ENCODE results near the gene SMIM45.

Gene SMIM45

DNA sequence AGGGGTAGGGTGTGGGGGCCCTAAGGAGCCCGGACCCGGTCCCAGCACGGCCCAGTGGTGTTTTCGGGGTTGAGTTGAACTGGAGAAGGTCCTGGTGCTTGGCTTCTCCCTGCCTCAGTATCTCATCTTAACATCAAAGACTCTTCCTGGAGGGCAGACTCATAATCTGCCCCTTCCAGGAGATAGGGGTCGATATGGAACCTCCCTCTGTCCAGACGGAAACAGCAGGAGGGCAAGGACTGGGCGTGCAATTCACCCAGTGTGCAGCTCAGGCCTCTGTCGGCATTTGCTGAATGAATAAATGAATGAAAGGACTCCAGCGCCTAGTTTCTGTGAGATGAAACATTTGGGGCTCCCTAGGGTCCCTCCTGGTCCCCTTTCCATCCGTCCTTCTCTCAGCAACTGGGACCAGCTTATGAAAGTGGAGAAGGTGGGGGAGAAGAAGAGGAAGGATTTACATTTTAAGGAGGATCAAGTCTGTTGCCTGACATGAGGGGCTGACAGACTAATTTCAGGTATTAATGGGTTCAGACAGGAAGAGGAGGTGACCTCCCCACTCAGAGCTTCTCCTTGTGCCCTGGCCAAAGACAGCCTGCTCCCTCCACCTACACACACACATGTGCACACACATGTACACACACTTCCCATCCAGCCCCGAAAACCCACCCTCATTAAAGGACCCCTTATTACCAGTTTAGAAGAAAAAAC is 36.0 kb upstream of the SMIM45 start:
- DNase-seq = no peak

DNA sequence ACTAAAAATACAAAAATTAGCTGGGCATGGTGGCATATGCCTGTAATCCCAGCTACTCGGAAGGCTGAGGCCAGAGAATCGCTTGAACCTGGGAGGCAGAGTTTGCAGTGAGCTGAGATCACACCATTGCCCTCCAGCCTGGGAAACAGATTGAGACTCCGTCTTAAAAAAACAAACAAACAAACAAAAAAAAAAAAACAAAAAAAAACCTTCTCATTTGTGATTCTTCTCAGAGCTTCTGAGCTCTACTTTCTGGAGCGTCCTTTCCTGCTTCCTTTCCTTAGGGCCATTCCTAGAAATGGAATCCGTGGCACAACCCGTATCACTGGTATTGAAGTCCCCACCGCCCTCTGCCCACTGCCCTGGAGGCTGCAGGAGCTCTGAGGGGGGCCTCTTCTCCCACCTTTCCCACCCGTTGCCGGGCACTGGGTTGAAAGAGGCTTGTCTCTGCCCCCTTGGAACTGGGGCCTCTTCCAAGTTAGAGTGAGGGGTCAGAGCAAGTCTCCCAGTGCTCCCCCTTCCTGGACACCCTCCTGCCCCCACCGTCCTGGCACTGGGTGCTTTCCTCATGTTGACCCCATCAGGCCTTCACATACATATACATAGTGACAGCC is 35.1 kb upstream of the SMIM45 start:
- no peak for DNase-seq

DNA sequence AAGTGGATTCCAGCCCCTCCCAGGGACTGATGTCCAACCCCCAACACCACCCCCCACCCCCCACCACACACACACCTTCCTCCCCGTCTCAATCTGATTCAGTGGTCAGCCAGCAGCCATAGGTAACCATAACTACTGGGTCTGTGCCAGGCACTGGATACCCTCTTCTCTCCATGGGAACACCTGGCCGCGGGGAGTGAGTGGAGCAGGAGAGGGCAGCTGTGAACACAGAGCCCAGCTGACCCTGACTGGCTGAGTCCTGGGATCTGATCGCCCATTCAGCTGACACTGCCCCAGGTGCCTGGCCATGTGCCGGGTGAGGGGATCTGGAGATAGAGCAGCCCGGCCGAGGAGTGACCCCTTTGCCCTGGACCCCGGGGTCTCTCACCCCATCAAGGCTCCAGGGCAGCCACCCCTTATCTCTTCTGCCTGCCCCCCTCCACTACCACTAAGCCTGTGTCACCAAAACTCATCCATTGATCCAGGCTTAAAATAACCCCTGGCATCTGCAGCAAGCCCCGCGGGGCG is 34.5 kb upstream of the SMIM45 start:
- no peak for DNase-seq

DNA sequence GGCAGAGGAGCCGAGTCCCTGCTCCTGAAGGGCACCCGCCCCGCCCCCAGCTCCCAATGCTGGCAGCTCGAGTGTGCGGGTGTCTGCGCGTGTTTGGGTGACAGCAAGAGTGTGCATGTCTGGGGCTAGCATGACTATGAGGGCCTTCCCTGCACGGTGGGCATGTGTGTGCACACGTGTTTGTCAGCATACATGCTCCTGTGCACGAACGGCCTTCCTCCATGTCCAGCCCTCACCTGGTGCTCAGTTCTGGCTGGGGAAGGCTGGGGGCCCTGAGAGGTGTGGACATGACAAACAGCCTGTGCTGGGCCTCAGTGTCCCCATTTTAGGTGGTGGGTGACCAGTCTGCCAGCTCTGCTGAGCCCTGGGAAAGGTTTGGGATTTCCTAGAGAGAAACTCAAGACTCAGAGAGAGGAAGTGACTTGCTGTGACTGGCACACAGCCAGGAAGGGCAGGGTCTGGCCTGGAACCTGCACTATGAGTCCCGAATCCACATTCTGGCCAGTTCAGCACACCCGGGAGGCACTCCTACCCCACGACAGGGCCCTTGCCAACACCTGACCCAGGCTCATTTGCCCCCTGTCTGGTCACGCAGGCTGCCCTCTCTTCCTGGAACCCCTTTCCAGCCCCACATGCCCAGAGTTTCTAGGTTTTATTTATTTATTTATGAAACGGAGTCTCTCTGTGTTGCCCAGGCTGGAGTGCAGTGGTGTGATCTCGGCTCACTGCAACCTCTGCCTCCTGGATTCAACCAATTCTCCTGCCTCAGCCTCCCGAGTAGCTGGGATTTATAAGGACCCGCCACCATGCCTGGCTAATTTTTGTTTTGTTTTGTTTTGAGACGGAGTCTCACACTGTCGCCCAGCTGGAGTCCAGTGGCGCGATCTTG is 33.8 kb upstream of the SMIM45 start:
- no peak for DNase-seq

DNA sequence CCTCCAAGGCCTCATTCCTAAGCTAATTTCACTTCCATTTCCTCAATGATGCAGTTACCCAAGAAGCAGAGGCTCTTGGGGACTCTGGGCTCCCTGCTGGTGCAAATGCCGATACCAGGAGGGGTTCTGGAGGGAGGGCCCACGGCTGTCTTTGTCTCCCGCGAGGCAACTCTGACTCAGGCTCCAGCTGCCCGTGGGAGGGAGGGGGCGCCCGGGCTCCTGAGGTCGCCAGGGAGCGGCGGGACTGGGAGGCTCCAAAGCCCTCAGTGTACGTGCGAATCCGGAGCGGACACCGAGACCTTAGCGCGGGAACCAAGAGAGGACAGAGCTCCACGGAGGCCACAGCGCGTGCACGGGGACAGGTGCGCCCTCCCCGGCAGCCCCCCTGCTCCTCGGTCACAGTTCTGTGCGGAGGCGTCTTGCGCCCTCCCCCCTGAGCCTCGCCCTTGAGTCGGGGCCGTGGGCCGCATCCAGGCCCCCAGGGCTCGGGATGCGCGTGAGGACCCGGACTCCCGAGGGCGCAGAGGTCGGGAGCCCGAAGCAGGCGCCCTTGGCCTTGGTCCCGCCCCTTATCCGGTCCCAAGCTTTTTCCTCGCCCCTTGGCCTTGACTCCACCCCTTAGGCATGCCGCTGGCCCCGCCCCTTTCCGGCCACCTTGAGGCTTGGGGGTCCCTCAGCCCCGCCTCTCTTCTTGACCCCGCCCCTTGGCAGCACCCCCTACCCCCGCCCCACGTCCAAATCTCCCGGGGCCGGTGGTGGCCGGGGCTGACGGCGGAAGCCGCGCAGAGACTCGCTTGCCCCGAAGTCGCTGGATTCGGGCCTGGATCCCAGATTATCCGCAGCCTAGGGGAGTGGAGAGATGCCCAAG is 32.4 kb upstream of the SMIM45 start:
- no peak for DNase-seq

DNA sequence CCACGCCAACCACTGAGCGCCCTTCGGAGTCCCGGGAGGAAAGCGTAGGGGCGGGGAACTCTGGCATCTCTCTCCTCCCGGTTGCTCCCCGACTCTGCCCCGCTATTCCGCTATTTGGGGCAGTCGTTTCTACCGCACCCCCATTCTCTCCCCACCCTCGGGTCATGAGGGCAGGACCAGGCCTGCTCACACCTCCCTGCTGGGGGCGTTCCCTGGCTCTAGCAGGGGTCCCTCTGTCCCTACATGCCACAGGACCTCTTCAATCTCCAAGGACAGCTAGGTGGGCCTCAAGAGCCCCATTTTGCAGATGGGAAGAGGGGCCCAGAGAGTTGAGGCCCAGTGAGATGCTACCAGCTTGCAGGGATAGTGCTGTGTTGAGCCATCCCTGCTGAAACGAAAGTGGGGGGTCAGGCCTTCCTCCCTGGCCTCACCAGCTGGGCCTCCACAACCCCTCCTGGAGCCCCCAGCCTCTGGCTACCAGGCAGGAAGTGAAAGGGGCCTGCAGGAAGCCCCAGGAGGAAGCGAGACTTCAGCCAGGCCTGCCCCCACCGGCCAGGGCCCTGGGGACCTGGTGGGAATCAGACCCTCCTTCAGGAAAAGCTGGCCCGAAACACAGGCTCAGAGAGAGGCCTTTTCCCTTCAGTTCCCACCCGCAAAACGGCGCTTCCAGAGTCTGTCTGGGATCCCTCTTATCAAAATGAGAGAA is 31.5 kb upstream of the SMIM45 start:
- no peak for DNase-seq

DNA sequence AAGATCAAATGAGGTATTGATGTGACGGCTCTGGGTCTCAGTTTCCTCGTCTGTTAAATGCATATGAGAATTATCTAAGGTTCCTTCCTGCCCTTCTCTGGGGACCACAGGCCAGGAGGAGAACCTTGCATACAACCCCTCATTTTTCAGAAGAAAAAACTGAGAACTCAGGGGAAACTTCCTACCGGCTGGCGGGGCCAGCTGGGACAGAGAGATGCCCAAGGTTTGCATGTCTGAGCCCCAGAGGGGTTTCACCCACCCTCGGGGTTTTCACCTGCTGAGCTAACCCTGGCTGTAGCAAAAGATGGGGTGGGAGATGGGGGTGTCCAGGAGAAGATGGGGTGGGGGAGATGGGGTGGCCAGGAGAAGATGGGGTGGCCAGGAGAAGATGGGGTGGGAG is 29.6 kb upstream of the SMIM45 start:
- DNase-seq = no peak

DNA sequence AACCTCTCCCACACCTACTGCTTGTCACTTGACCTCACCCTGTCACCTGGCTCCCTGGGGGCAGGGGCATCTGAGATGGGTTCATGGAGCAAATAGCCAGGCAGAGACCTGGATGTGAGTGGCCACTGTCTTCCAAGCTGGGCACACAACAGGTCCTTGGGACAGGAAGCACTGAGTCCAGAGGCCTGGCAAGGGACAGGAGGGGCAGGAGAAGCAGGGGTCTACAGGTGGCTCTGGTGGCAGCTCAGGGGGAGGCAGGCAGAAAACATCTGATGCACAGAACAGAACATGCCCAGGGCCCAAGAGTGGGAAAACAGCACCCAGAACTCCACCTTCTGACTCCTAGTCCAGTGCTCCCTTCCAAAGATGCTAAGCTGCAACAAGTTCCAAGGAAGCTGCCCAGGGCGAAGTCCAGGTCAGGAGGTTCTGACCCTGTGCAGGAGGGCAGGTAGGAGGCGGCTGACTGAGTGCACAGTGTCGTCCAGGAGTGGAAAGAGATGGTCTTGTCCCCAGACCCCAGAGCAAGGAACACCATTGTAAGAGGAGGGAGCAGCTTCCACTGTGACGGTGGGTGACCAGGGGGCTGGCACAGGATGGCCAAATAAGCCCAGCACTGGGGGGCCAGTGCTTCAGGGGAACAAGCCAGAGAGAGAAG is 28.9 kb upstream of the SMIM45 start:
- DNase-seq = no peak

DNA sequence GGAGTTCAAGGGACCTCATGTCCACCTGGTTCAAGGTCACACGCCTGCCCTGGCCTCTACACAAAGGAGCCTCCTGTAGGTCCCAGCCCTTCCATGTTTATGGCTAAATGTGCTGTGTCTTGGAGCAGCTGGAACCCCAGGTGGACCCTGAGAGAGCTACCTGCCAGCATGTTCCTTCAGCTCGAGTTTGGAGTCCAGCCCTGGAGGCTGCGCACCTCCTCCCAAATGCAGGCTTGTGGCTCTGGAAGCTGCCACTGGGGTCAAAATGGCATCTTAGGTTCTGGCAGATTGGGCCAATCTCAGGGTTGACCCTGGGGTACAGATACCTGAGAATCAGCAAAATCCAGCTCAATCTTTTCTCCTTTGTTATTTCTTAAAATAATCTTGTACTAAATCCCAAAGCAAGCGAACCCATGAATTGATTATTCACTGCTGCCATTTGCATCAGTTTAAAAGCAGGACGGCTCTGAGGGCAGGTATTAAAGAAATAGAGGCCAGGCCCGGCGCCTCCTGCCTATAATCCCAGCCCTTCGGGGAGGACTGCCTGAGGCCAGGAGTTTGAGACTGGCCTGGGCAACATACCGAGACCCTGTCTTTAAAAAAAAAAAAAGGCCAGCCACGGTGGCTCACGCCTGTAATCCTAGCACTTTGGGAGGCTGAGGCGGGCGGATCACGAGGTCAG is 28.2 kb upstream of the SMIM45 start:
- no peak for DNase-seq

DNA sequence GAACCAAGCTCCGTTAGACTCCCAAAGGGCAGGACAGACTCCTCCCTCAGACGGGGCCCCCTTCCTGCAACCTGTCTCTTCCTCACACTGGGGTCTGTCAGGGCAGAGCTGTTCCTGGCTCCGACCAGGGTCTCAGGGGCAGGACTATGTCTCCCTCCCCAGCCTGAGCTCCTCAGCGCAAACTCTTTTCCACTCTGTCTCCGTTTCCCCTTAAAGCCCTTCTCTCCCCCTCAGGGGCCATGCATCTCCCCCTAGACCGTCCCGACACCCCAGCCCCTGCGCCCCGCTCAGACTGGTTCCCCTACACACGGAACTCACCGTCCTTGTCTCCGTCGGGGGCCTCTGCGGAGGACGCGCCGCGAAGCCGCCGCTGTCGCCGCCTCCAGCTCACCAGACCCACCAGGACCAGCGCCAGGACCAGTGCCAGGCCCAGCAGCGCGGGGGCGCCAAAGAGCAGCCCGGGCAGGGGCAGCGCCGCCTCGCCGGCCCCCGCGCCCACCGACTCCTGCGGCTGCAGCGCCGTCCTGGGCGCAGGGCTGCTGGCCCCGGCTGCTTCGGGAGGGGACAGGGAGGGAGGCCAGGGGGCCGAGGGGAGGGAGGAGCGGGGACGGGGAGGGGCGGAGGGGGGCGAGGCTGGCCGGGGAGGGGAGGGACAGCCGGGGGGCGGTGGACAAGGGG is 26.0 kb upstream of the SMIM45 start:
- DNase-seq = no peak

DNA sequence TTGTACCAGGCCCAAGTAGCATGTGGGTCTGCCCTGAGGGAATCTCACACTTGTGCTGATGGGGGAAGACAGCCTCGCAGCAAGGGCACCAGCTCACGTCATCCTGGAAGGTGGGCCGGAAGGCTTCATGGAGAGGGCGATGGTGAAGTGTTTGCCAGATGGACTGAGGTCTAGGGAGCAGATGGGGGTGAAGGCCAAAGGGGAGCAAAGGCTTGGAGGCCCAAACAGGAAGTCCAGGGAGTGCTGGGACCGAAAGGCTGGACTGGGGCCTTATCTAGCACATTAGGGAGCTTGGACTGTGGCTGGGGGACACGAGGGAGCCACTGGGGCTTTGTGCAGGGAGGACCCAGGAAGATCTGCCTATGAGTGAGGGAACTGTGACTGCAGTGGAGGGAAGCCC is 24.1 kb upstream of the SMIM45 start:
- DNase-seq = peak; percentile 31

DNA sequence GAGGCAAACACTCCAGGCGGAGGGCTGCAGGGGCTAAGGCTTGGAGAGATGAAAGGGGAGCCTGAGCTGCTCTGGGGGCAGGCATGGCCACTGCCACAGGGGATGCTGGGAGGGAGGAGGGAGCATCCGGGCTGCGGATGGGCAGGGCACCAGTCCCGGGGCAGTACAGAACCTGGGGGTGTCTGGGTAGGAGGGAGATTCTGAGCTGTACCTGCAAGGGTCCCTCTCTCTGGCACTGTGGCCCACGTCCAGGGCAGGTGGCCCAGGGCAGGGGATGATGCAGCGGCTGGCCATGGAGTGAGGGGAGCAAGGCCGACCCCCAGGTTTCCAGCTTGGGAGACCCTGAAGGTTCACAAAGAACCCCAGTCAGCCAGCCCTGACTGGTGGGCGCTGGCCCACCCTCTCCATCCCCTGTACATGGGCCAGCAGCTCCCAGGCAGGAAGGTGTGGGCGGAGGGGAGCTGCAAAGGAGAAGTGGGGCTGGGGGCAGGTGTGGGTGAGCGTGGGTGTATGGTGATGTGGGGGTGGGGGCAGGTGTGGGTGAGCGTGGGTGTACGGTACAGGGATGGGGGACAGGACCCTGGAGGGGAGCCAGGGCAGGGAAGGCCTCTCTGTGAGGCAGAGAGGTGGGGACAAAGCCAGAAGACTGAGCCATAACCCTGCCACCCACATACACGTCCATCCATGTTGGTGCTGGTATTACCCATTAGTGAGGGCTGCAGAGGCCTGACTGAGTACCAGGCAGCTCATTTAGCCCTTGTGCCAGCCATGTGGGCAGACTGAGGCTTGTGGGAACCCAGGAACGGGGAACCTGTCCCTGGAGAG is 23.1 kb upstream of the SMIM45 start:
- no peak for DNase-seq

DNA sequence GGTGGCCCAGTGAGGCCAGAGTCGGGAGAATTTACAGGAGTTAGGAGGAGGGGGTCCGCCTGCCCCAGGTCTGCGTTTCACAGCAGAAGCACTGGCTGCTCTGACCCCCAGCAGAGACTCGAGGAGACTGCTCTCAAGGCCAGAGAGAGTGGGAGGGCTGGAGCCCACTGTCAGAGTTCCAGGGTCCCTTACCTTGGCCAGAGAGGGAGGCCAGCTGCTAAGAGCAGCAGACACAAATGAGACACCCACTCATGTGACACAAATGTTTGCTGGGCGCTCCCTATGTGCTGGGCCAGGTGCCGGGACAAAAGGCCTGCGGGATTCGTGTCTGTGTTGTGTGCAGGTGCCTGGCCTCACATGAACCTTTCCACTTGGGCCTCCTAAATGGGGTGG is 22.5 kb upstream of the SMIM45 start:
- DNase-seq = no peak

DNA sequence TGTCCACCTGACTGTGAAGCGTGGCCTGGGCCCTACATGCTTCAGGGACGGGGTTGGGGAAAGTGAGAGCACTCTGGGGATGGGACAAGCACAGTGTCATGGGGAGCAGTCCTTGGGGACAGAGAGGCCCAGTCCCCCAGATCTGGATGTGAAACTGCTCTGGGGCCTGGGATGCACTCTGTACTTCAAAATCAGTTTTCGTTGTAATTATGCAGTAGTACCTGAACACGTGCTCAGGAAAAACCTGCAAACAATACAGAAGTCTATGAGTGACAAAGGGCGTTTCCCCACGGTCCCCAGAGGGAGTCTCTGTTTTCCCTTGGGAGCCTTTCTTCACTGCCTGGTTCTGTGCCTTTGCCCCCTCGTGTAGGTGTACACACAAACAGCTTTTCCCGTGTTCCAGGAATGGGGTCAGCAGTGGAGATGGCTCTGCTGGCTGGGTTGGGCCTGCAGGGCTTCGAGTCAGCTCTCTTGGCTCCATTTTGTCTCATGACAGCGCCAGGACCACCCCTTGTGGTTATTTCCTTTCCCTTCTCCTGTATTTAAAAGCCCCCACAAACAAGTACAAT is 20.2 kb upstream of the SMIM45 start:
- no peak for DNase-seq

DNA sequence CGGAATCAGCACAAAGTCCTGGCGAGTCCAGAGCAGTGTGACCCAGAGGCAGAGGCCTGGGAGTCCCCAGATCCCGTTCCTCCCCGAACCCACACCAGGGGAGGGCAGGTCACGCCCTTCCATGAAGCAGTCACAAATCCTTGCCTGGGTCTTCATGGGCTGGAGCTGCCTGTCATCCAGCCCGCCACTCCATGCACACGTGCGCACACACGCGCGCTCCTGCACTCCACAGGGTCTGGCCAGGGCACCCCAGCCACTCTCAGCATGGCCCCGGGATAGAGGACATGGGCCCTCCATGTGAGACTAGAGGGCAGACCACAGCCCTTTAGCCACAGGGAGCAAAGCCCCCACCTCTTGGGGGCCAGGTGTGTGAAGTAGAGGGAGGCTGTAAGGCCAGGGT is 19.6 kb upstream of the SMIM45 start:
- DNase-seq = no peak

DNA sequence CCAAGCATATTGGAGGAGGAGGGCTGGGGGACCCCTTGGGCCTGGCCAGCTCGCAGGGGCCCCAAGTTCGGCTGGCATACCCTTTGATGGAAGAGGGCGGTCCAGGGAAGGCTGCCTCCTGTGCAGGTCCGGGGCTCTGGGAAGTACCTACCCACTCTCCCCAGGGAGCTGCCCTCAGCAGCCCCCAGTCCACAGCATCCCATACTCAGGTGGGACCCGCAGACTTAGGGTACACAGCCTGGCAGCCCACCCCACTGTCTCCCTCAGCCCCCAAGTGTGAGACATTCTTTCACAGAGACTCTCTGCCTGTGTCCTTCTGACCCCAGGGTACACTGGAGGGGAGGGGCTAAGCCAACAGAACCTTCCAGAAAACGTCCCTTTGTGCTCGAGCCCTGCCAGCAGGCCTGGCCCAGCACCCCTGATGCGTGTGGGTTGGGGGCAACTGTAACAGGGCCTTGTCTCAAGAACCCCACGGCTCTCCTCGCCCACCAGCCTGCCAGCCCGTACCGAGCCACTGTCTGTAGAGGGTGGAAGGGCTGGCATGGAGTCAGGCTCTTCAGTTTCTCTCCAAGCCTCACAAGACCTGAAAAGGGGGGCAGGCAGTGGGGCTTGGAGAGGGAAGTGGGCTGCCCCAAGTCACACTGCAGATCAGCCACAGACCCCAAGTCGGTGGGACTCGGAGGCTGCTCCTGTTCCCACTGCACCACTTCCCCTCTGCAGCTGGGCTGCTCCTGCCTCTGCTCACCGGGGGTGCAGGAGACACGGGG is 18.4 kb upstream of the SMIM45 start:
- DNase-seq = no peak

DNA sequence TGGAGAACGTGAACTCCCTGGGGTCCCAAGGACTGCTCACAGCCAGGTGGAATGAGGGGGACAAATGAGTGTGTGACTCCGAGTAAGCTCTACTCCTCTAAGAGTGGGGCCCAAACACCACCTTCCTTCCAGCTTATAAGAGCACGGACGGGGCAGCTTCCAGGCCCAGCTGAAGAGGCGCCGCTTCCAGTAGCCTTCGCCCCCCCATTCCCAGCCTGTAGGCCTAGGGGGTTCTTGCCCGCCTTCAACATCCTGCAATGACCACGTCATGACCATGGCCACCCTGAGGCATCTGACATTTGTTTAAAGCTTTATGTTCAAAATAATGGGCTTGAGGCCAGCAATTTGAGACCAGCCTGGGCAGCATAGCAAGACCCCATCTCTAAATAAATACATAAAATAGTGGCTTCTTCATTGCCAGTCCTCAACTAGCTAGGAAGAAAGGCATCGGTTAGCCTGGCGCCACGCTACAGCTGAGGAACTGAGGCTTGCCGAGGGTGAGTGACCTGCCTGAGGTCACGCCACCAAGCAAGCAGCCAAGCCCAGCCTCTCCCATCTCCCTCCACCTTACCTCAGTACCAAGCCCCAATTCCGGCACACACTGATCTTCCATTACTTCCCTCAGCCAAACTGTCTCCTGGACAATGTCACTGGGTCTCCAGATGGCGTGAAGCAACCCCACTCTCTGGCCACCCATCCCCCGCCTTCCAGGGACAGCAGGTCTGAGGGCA is 17.5 kb upstream of the SMIM45 start:
- no peak for DNase-seq

DNA sequence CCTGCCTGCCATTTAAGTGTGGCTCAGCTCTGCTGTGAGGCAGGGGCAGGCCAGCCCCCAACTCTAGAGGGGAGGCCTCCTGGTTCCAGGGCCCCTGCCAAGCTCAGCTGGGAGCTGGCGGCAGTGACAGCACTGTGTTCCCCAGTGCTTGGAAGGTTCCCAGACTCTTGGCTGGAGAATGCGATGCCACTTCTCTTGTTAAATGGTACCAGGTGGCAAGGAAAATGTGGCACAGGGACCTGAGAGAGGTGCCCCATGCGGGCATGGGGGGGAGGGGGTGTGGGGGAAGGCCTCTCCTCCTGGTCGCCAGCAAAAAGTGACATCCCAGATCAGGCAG is 17.0 kb upstream of the SMIM45 start:
- DNase-seq = no peak

All from NCI-H524 treated with DMSO at 0.1 percent for 48 hours (cell line).